HG02852 (cell line): ENCODE data around the gene CALD1.

Source experiments
- ATAC-seq: cut with Tn5 transposase; IDR thresholded peaks from one replicate; pipeline ENCODE4 v1.9.1; 2021; ENCODE audit warnings: mild to moderate bottlenecking, moderate library complexity; ENCODE audit not compliant: unreplicated experiment

The CALD1 gene

GRCh38 chr7:134916171-134916883 is 136.9 kb downstream of the CALD1 start:
- ATAC-seq = no peak

GRCh38 chr7:134919240-134919641 is 139.8 kb downstream of the CALD1 start:
- peak; percentile 88 for ATAC-seq

- ATAC-seq = peak; percentile 57
These were observed 140.8 kb downstream of the CALD1 start for GRCh38 chr7:134920026-134920753.

GRCh38 chr7:134922720-134923704 is 143.6 kb downstream of the CALD1 start:
- ATAC-seq = no peak

- no peak for ATAC-seq
These were observed 146.3 kb downstream of the CALD1 start for GRCh38 chr7:134925766-134926165.

GRCh38 chr7:134926396-134926795 is 147.0 kb downstream of the CALD1 start:
- ATAC-seq = no peak

GRCh38 chr7:134927076-134927475 is 147.6 kb downstream of the CALD1 start:
- no peak for ATAC-seq

- no peak for ATAC-seq
These were observed 148.3 kb downstream of the CALD1 start for GRCh38 chr7:134927723-134928122.

- no peak for ATAC-seq
These were observed 149.1 kb downstream of the CALD1 start for GRCh38 chr7:134928554-134928953.

GRCh38 chr7:134931487-134931886 is 152.1 kb downstream of the CALD1 start:
- ATAC-seq = no peak

GRCh38 chr7:134932707-134933370 is 153.4 kb downstream of the CALD1 start:
- ATAC-seq = peak; percentile 67

- ATAC-seq = no peak
These were observed 154.1 kb downstream of the CALD1 start for GRCh38 chr7:134933460-134934068.

- no peak for ATAC-seq
These were observed 156.3 kb downstream of the CALD1 start for GRCh38 chr7:134935701-134936100.

GRCh38 chr7:134936893-134937510 is 157.6 kb downstream of the CALD1 start:
- no peak for ATAC-seq

- no peak for ATAC-seq
These were observed 158.7 kb downstream of the CALD1 start for GRCh38 chr7:134938141-134938540.

GRCh38 chr7:134939136-134939535 is 159.7 kb downstream of the CALD1 start:
- no peak for ATAC-seq

GRCh38 chr7:134940729-134941128 is 161.3 kb downstream of the CALD1 start:
- ATAC-seq = no peak

GRCh38 chr7:134941185-134941900 is 161.9 kb downstream of the CALD1 start:
- no peak for ATAC-seq

GRCh38 chr7:134941952-134942351 is 162.5 kb downstream of the CALD1 start:
- no peak for ATAC-seq
